SU-DHL-6 (cell line): ENCODE results near the gene CLPSL2.

Source experiments
- CTCF ChIP-seq: fragments of 200-600 bp; sonication (generic); IDR thresholded peaks from one replicate; pipeline ENCODE4 v1.5.1; 2017; ENCODE audit warnings: antibody characterized with exemption, mild to moderate bottlenecking, low read length, moderate library complexity; ENCODE audit not compliant: insufficient read depth, poor library complexity, severe bottlenecking
- EZH2phosphoT487 ChIP-seq: fragments of 200-600 bp; sonication (generic), shearing (Covaris generic); conservative IDR thresholded peaks from 2 replicates; pipeline ENCODE4 v1.6.1; 2018; ENCODE audit warnings: mild to moderate bottlenecking, antibody characterized with exemption, low read length, moderate library complexity, mixed read lengths

- TF ChIP-seq CTCF, result no peak
- no peak for TF ChIP-seq EZH2phosphoT487
Observed at GRCh38 chr6:35747877-35748276, 28.5 kb upstream of the CLPSL2 start.
